Panc1 (cell line): Measurements from ENCODE around the gene DCXR. TPM values are rescaled to one million over a fixed set of nuclear protein-coding genes. Genes with fewer than 3 reads are reported as not detected.

Source experiments
- ATAC-seq: fragments of 200-7000 bp; cut with Tn5 transposase; 2 replicates; pipeline ENCODE4 v1.9.1; 2020; ENCODE audit warnings: mild to moderate bottlenecking, moderate library complexity
- BruUV-seq: library from RNA; stranded (reverse); fragments of 400-500 nt; replicated peaks from 2 replicates; lab custom pipeline; 2021; lab: Mats Ljungman, UMichigan
- CTCF ChIA-PET: fragments of 300-600 bp; sonication (Branson Sonifier 250); formaldehyde crosslinking; loops from one replicate; lab custom pipeline; 2022; ENCODE audit warnings: antibody characterized with exemption; lab: Charles Lee
- POLR2A ChIA-PET: fragments of 300-600 bp; sonication (Branson Sonifier 250); formaldehyde crosslinking; loops from one replicate; lab custom pipeline; 2022; ENCODE audit warnings: antibody characterized with exemption; lab: Charles Lee
- DNase-seq: peaks from one replicate; pipeline ENCODE4 v3.0.0-alpha.2; 2010; ENCODE audit warnings: low read depth, low spot score
- H3K27ac ChIP-seq: 2 replicates; pipeline ENCODE4 v1.5.1; 2011; ENCODE audit warnings: mild to moderate bottlenecking, low read length, inconsistent platforms
- H3K27me3 ChIP-seq: fragments of 200-500 bp; sonication (Bioruptor generic); 2 replicates; pipeline ENCODE4 v1.6.0; 2014; ENCODE audit warnings: low read length, inconsistent platforms; ENCODE audit not compliant: control insufficient read depth, insufficient read depth
- H3K36me3 ChIP-seq: fragments of 200-500 bp; sonication (Bioruptor generic); 2 replicates; pipeline ENCODE4 v1.5.1; 2014; ENCODE audit warnings: inconsistent platforms, mild to moderate bottlenecking, low read length, moderate library complexity; ENCODE audit not compliant: control insufficient read depth, insufficient read depth
- H3K4me1 ChIP-seq: 2 replicates; pipeline ENCODE4 v1.5.1; 2011; ENCODE audit warnings: inconsistent platforms, mild to moderate bottlenecking, low read length, moderate library complexity; ENCODE audit not compliant: control insufficient read depth, insufficient read depth
- H3K4me3 ChIP-seq, 2 experiments: 2 replicates each; pipeline ENCODE4 v1.5.1; 2011 to 2012; ENCODE audit warnings: low read depth in 2 of 2, low read length in 2 of 2, mild to moderate bottlenecking in 2 of 2, inconsistent platforms in 1 of 2, moderate library complexity in 1 of 2
- H3K9me3 ChIP-seq: fragments of 200-500 bp; sonication (Bioruptor generic); 2 replicates; pipeline ENCODE4 v1.5.1; 2014; ENCODE audit warnings: low read depth, mild to moderate bottlenecking, inconsistent platforms, low read length, moderate library complexity; ENCODE audit not compliant: control insufficient read depth, insufficient read depth
- CTCF ChIP-seq: fragments of 450-650 bp; IDR thresholded peaks from 2 replicates; pipeline ENCODE4 v1.5.1; 2017; ENCODE audit warnings: mild to moderate bottlenecking
- POLR2AphosphoS5 ChIP-seq: IDR thresholded peaks from 2 replicates; pipeline ENCODE4 v1.6.1; 2012; ENCODE audit warnings: mild to moderate bottlenecking, low read depth, low read length, moderate library complexity
- REST ChIP-seq, 2 experiments: IDR thresholded peaks; 2 replicates each; pipeline ENCODE4 v1.6.1; 2011 to 2012; ENCODE audit warnings: low read depth in 2 of 2, control low read depth in 1 of 2, low read length in 1 of 2, mild to moderate bottlenecking in 1 of 2, moderate library complexity in 1 of 2; ENCODE audit not compliant: insufficient read depth in 1 of 2
- SIN3A ChIP-seq: IDR thresholded peaks from 2 replicates; pipeline ENCODE4 v1.6.1; 2012; ENCODE audit warnings: low read depth, mild to moderate bottlenecking, low read length, moderate library complexity, borderline replicate concordance; ENCODE audit not compliant: insufficient read depth
- TCF7L2 ChIP-seq: IDR thresholded peaks from 2 replicates; pipeline ENCODE4 v1.6.1; 2011; ENCODE audit warnings: mild to moderate bottlenecking, low read depth, low read length, inconsistent platforms
- in situ Hi-C: cut with HindIII; loops from 2 replicates; pipeline ENCODE4 v1.10.0; 2016; ENCODE audit warnings: low sequenced_read_pairs, low pct_unique_long_range_greater_than_20kb
- intact Hi-C: fragments of 100-400 bp; cut with micrococcal nuclease; formaldehyde crosslinking; loops from one replicate; pipeline ENCODE4 v1.10.0; 2022; ENCODE audit not compliant: unreplicated experiment
- total RNA-seq: library from RNA; stranded (reverse); gene quantifications from one replicate; pipeline ENCODE4 v1.2.1, GENCODE V29; 2021; ENCODE audit not compliant: unreplicated experiment

Gene DCXR
- total RNA-seq, 1 experiment from 2014 or later = 128 TPM

- no peak for ATAC-seq
- Histone ChIP-seq H3K27ac (no peak overlapping the region), H3K27me3 (no peaks in the 10 kb centered on the region), H3K36me3 (no peaks in the 10 kb centered on the region), H3K4me3 (no peak overlapping the region), H3K9me3 (no peaks in the 10 kb centered on the region), H3K4me1 (peaks cover 42% of the 10 kb centered on the region)
- ChIA-PET POLR2A (no interaction called here), CTCF (no interaction called here)
- in situ Hi-C loops (no loop called here), intact Hi-C loops (no loop called here)
- TF ChIP-seq REST (IDR thresholded peaks at IDR 0.05; ENCODE audit: insufficient read depth in 1 of 2, low read depth in 2 of 2, low read length in 1 of 2) (no peak), SIN3A (no peak), POLR2AphosphoS5 (no peak), TCF7L2 (no peak), CTCF (no peak)
- no peak for DNase-seq
- no TSS peak for BruUV-seq
These were observed 35.9 kb downstream of the DCXR start for GRCh38 chr17:82001571-82002056.

- BruUV-seq = no TSS peak
- ATAC-seq = no peak
- H3K4me3 ChIP-seq = no peak overlapping the region
- ChIA-PET CTCF (no interaction called here), POLR2A (no interaction called here)
- in situ Hi-C loops (no loop called here), intact Hi-C loops (no loop called here)
- peaks cover 36% of the 10 kb centered on the region for H3K4me1 ChIP-seq
- H3K9me3 ChIP-seq = no peaks in the 10 kb centered on the region
- DNase-seq = no peak
- no peaks in the 10 kb centered on the region for H3K27me3 ChIP-seq
- no peaks in the 10 kb centered on the region for H3K36me3 ChIP-seq
- H3K27ac ChIP-seq = no peak overlapping the region
- TF ChIP-seq SIN3A = no peak
- no peak for TF ChIP-seq REST (IDR thresholded peaks at IDR 0.05; ENCODE audit: insufficient read depth in 1 of 2, low read depth in 2 of 2, low read length in 1 of 2)
- no peak for TF ChIP-seq CTCF
- no peak for TF ChIP-seq POLR2AphosphoS5
- TF ChIP-seq TCF7L2 = no peak
These were observed 36.5 kb downstream of the DCXR start for GRCh38 chr17:82000803-82001570.
